ENCODE data around the gene KDM5A.
"Not testable (repeated sequence)": the region's sequence is repeated elsewhere in the genome, so short reads cannot be mapped to it uniquely, and the experiment has no call there.

KDM5A gene

DNA sequence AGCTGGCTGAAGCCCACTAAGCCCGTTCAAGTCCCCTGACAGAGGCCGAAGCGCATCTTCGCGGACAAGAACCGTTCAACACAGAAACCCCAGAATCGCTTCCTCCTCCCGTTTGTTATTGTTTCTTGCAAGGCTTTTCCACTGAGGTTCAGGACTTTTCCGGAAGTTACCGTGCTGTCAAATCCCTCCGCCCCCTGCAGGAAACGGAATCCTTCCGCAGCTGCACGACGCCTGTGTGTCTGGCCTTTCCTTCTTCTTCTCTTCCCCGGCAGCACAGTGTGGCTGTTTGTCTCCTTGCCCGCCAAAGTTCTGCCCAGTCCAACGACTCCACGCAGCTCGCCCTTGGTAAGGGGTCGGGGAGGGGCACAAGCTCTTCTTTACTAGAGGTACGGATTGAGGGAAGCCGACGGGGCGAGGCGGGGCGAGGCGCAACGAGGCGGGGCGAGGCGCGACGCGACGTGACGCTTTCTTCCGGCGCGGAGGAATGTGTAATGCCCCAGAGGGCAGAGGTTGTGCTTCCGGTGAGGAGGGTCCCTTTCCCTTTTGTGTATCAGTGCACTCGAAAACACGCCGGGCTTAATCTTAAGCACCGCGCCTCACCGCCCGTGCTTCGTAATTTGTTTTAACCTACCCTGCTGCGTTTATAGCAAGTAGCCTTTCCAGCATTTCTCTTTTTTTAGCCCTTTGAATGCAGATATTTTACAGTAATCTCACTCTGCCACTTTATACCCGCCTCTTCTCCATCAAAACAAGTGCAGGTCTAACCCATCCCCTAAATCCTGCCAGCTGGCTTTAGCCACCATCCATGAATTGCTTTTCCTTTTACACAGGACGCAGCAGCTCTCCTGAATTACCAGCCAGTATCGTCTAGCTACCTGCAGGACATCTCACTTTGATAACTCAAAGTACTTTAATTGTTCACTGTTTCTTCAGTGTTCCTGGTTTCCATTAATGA is at the start of gene KDM5A:
Gene KDM5A (minus strand): TSS at position 179 of the 955 bp plus-strand sequence. CDS start 229 bp downstream, outside the sequence.
- peak; percentile 92 for DNase-seq (ENCODE audit: low read depth)
- H3K4me3 ChIP-seq (ENCODE audit: control insufficient read depth, low read depth, low read length) = peak within 1 kb of the TSS; percentile 97
- TF ChIP-seq, protein P1, sequence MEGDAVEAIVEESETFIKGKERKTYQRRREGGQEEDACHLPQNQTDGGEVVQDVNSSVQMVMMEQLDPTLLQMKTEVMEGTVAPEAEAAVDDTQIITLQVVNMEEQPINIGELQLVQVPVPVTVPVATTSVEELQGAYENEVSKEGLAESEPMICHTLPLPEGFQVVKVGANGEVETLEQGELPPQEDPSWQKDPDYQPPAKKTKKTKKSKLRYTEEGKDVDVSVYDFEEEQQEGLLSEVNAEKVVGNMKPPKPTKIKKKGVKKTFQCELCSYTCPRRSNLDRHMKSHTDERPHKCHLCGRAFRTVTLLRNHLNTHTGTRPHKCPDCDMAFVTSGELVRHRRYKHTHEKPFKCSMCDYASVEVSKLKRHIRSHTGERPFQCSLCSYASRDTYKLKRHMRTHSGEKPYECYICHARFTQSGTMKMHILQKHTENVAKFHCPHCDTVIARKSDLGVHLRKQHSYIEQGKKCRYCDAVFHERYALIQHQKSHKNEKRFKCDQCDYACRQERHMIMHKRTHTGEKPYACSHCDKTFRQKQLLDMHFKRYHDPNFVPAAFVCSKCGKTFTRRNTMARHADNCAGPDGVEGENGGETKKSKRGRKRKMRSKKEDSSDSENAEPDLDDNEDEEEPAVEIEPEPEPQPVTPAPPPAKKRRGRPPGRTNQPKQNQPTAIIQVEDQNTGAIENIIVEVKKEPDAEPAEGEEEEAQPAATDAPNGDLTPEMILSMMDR (conservative IDR thresholded peaks at IDR 0.05; ENCODE audit: control insufficient read depth, insufficient read depth, low read depth, low read length) = no peak

DNA sequence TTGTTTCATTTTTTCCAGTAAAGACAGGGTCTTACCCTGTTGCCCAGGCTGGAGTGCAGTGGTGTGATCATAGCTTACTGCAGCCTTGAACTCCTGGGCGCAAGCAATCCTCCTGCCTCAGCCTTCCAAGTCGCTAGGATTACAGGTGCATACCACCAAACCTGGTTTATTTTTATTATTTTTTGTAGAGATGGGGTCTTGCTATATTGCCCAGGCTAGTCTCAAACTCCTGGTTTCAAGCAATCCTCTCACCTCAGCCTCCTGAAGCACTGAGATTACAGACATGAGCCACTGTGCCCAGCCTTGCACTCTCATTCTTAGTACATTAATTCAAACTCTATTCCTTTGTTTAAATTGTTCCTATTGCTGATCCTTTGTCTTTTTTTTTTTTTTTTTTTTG is 46.6 kb upstream of the KDM5A start:
- H3K4me3 ChIP-seq (ENCODE audit: control insufficient read depth, low read depth, low read length); DNase-seq (ENCODE audit: low read depth): not testable (repeated sequence)

DNA sequence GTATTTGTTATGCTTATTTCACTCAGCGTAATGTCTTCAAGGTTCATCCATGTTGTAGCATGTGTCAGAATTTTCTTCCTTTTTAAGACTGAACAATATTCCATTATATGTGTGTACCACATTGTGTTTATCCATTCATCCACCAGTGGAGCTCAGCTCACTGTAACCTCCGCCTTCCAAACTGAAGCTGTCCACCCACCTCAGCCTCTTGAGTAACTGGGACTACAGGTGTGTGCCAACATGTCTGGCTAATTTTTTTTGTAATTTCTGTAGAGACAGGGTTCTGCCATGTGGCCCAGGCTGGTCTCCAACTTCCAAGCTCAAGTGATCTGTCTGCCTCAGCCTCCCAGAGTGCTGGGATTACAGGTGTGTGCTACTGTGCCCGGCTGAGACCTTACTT is 33.4 kb upstream of the KDM5A start:
- TF ChIP-seq, protein P1 (conservative IDR thresholded peaks at IDR 0.05; ENCODE audit: control insufficient read depth, insufficient read depth, low read depth, low read length) = no peak
- DNase-seq (ENCODE audit: low read depth) = no peak
- H3K4me3 ChIP-seq (ENCODE audit: control insufficient read depth, low read depth, low read length) = no peak overlapping the region

DNA sequence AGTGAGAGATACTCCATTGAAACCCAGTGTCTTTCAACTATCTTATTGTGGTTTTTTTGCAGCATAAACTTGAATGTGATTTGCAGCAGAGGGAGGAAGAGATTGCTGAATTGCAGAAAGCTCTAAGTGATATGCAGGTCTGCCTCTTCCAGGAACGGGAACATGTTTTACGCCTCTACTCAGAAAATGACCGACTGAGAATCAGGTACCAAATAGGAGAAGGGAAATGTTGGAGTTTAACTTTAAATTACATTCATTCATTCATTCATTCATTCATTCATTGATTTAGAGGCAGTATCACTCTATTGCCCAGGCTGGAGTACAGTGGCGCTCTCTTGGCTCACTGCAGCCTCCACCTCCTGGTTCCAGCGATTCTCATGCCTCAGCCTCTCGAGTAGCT is 29.3 kb upstream of the KDM5A start:
- no peak for DNase-seq (ENCODE audit: low read depth)
- TF ChIP-seq, protein P1 (conservative IDR thresholded peaks at IDR 0.05; ENCODE audit: control insufficient read depth, insufficient read depth, low read depth, low read length) = no peak
- H3K4me3 ChIP-seq (ENCODE audit: control insufficient read depth, low read depth, low read length) = no peak overlapping the region

DNA sequence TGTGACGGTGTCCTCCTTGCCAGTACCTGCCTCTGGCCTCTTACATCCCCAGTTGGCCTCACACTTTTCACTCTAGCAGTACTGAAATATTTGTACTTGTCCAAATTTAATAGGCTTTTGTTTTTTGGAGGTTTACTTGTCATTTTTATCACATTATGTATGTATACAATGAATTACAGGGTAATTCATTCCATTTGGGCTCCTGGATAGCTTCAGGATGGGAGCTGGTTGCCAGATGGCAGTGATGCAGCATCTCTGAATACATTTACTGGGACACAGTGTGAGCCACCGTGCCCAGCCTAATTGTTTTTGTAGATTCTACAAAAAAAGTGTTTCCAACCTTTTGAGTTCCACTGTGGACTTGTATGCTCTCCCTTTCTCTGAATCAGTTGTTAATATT is 25.7 kb upstream of the KDM5A start:
- TF ChIP-seq, protein P1 (conservative IDR thresholded peaks at IDR 0.05; ENCODE audit: control insufficient read depth, insufficient read depth, low read depth, low read length) = no peak
- DNase-seq (ENCODE audit: low read depth) = no peak
- H3K4me3 ChIP-seq (ENCODE audit: control insufficient read depth, low read depth, low read length) = no peak overlapping the region

DNA sequence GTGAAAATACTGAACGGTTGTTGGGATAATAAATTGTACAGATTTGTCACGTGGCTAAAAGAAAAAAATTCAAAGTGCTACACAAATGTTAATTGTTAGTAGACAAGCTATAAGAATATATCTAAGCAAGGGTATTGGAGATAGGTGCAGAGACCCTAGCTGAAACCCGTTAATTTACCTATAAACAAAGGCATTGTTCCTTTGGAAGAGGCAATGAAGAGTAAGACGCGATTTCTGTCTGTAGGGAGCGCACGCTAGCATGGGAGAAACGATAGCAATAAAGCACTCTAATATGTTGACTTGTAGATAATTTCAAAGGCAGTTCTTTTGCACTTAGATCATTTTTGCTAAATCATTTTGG is 12.9 kb upstream of the KDM5A start:
- peak overlapping the region; percentile 81 for H3K4me3 ChIP-seq (ENCODE audit: control insufficient read depth, low read depth, low read length)
- DNase-seq (ENCODE audit: low read depth) = peak; percentile 47
- TF ChIP-seq, protein P1 (conservative IDR thresholded peaks at IDR 0.05; ENCODE audit: control insufficient read depth, insufficient read depth, low read depth, low read length) = peak; percentile 51

DNA sequence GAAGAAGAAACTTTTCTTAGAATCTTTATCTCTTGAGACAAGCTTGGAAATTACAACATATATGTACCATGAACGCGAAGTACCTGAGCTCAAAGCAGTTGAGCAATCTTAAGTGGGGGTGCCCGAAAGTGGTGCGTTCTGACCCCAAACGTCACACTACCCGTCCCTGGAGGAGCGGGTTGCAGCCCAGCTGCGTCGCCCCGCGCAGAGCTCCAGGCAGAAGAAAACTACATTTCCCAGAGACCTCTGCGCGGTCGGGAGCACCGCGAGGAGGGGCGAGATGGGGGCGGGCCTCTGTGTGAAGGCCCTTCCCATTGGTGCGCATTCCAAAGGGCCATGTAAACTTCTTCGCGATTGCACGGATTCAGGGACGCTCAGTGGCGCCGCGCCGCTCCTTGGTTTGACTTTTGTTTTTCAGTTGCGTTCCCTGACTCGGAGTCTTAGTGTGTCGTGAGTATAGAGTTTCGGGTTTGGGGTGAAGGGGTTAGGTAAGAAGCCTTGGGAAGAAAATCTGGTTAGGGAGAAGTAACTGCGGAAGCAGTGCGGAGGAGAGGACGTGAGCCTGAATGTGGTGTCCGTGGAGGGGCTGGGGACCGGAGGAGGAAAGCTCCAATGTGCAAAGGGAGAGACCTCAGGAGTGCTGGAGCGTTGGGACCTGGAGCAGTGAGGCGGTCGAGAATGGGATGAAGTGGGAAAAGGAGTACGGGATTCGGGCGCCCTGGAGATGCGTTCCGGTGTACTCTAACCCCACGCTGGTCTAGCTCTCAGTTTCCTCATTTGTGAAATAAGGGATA is 12.3 kb upstream of the KDM5A start, which contains the start of gene CCDC77:
Gene CCDC77 (plus strand): TSS at position 410 of the 794 bp plus-strand sequence. CDS start 7,740 bp downstream, outside the sequence.
- peak within 1 kb of the TSS; percentile 81 for H3K4me3 ChIP-seq (ENCODE audit: control insufficient read depth, low read depth, low read length)
- DNase-seq (ENCODE audit: low read depth) = peak; percentile 89
- TF ChIP-seq, protein P1 (conservative IDR thresholded peaks at IDR 0.05; ENCODE audit: control insufficient read depth, insufficient read depth, low read depth, low read length) = peak; percentile 20
